Measurements from ENCODE around the gene FAM184A.

DNA sequence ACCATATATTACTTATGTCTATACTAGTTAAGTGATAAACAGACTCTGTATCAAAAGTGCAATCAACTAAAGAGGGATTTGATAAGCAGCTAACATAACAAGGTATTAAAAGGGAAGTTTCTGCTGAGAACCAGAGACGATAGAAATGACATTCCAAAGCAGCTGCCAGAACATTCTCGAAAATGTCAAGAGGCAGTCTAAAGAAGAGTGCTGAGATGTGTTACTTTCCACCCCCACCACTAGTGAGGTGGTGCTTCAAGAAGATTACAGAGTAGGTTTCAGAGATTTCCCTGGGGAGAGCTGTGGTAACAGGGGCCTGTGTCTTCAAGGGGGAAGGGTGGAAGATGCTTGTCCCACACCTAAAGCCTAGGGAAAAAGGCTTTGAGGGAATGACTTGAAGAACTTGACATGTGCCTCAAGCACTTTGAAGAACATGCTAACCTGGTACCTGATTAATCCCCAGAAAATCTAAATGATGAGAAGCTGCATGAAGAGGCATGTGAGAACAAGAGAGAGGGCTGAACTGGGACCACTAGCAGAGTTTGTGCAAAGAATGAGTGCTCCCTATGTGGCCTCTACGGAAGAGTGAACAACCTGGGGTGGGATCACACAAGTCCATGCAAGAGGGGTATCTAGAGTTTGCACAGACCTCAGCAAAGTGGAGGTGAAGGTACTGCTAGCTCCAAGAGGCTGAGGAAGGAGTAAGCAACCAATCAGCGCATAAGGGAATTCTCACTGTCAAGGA lies 5.0 kb downstream of the FAM184A start:
- TF ChIP-seq CTCF (IDR thresholded peaks at IDR 0.05; ENCODE audit: borderline replicate concordance, extremely low read depth, low read length, poor library complexity, severe bottlenecking) (no peak), EZH2 (IDR thresholded peaks at IDR 0.05; ENCODE audit: borderline replicate concordance, low read depth, low read length, severe bottlenecking) (no peak)
